ENCODE data around the gene ANGEL1.

DNA sequence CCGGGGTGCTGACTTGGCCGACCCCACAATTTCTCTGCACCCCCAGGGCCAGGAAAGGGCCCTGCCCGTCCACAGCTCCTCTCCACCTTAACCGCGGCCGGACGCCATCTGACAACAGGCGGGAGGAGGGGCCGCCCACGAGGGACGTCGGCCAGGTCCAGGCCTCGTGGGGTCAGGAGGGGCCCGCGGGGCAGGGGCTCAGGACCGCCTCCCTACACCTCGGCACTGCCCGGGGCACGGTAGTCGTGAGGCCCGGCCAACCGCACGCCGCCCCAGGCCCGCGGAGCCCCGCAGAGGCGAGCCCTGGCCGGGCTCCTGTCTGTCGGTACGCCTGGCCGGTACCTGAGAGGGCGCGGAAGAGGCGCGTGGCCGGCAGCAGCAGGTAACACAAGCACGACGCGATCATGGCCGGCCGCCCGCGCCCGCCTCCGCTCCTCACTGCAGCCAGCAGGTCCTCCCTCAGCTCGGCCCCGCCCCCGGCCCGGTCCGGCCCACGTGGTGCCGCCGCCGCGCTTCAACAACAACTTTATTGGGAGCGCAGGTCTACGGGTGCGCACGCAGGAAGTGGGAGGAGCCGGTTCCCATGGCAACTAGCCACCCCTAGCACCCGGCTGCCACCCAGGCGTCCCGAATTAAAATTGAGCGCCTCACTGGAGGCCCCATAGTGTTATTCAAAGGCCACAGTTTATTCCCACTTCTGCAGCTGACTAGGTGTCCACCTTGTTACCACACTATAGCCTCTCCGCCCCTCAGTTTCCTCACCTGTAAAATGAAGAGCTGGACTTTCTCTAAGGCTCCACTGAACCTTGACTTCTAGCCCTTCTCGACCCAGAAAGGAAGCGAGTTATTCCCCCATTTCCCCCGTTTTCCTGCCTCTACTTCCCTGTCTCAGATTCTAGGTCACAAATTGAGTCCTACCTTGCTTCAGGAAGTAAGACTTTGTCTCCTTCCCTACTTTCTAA, at the start of gene ANGEL1:
- TF ChIP-seq GATA3 (IDR thresholded peaks at IDR 0.05; ENCODE audit: low read depth, low read length) (no peak), GATA2 (IDR thresholded peaks at IDR 0.05; ENCODE audit: low read depth, low read length) (no peak)

Measured in SH-SY5Y (cell line).